GM19351 (cell line): ENCODE data around the gene PRDM13.
"Not testable (repeated sequence)": the region's sequence is repeated elsewhere in the genome, so short reads cannot be mapped to it uniquely, and the experiment has no call there.

Experiments
- ATAC-seq: cut with Tn5 transposase; IDR thresholded peaks from one replicate; pipeline ENCODE4 v1.9.1; 2021; ENCODE audit warnings: mild to moderate bottlenecking, moderate library complexity; ENCODE audit not compliant: unreplicated experiment

The PRDM13 gene

DNA sequence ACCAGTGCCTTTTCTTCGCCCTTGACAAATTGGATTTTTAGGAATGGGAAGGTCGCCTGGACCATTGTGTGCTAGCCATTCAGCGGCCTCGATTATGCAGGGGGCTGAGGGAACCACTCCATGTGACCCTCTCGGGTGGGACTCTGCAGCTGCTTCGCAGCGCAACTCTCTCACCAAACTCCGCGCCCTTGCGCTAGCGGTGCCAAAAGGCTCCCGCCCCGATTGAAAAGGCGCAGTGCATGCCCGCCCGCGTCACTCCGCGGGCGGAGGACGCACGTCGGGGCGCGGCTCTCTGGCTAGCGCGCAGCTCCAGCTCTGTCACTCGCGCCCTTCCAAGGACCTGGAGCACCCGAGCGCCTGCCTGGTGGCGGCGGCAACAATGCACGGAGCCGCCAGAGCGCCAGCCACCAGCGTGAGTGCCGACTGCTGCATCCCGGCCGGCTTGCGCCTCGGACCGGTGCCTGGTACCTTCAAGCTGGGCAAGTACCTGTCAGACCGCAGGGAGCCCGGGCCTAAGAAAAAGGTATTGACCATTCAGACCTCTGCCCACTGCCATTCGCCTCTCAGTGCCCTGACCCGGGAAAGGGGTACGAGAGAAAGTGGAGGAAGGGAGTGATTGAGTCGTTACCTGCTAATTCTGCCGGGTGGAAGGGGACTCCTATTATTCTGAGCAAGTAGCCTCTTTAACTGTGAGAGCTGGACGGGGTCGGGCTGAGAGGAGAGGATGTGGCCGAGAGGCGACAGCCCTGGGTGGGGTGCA, at the start of gene PRDM13:
Gene PRDM13, plus strand, starts transcription at position 178 of the 760 bp plus-strand sequence. Its CDS starts 202 bp downstream, at position 380.
- no peak for ATAC-seq

DNA sequence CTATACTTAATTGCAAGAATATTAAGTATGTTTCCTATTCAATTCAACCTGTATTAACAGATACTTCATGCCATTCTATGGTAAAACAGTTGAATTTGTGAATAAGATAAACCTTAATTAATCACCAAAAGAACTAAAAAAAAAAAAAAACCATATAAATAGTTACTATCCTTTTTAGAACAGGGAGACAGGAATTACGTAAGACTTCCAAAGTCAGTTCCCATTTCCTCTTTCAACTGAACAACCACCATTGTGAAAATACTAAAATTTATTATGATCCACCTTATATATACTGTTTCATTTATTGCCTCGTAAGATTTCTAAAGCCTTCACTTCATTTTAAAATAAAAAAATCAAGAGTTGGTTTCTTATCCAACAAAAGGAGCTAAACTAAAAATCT, 47.6 kb upstream of the PRDM13 start:
- ATAC-seq = no peak

DNA sequence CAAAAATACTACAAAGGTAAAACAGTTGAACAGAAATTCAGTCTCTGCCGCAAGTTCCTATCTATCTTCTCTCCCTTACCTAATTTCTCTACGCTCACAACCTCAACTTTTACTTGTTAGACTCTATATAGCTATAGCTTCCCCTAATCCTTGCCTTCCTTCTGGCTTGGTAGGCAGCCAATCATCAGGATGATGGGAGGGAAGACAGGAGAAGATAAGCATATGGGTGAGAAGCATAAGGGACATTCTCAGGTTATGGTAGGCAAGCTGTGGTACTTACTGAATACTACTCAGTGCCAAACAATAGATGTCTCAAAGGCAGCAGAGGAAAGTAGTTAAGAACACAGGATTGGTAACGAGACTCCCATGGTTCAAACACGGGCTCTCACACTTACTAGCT, 46.0 kb upstream of the PRDM13 start:
- no peak for ATAC-seq

DNA sequence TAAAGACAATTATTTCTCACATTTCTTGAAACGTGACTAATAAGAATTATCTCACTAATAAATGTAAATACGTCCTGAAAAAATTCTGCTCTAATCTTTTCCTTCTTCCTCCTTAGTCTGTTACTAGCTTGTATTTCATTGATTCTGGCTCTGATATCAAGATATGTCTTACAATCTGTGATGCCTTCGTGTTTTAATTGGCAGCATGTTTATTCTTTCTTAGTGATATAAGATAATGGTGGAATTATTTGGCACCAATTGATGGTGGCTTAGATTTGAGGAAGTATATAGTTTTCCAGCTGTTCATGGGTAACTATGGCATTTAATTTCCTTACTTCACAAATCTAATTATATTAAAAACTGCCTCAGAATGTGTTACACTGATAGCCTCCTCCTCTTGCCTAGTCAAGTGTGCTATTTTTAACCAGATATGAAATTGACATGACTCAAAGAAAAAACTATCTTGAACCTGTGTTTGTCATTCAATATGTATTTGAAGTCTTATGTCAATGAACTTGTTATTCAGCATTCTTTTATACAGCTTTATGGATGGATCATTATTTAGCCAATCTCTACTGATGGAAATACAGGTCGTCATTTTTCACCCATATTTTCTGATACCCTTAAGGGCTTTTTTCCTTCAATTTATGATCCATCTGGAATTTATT, 43.4 kb upstream of the PRDM13 start:
- ATAC-seq = no peak

DNA sequence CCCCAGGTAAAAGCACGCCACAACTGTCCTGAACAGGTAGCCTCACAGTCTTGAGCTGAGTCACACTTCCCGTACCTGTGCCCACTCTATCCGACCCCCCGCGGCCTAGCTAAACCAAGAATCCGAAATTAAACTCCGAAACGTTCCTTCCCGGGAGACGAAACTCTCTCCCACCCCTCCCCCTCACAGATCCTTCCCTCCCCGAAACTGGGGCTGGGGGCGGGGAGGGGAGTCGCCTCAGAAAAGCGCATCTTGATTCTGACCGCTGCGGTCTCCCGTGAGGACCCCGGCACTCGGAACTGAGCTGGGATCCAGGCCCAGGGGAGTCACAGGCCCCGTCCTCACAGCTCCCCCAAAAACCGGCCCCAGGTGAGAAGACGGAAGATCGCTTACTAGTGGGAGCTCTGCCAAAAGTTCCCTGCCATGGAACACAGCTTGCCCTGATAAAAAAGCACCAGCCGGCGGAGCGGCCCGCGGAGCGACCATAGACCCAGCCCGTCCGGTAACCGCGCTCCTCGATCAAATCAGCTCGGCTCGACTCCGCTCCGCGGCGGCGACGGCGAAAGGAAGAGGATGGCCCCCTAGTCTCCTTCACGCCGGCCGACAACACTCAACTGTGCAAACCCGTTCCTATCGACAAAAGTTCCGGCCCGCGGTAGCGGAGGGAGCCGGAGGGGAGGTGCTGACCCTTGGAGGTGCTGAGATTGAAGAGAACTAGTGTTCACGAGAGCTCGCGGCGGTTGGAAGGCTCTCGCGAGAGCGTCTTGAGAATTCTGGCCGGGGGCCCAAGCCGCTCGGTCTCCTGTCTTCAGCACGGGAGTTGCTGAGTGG, 38.3 kb upstream of the PRDM13 start, which contains the start of gene CCNC:
Gene CCNC, minus strand, starts transcription at position 558 of the 831 bp plus-strand sequence. Its CDS starts 133 bp downstream, at position 425.
- peak; percentile 96 for ATAC-seq

DNA sequence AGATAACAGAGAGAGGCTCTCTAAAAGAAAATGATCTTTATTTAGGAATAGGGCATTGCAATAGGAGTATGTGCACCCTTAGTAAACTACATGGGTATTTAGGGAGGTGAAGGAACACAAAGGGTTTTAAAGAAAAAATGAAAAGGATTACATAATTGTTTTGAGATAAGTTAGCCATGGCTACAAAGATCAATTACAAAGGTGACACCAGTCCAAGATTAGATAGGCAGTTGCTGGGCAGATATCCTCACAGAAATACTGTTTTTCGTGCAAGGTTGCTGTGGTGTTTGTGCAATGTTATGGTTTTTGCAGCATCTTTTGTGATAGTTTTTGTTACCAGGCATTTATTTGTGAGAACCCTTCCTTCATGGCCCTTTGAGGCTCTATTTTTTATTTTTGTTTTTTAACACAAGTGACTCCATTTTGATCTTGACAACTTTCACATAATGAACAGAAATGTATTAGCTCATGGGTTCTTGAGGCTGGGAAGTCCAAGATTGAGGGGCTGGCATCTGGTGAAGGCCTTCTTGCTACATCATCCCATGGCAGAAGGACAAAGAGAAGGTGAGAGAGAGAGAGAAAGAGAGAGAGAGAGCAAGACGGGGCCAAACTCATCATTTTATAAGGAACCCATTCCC, 32.5 kb upstream of the PRDM13 start:
- ATAC-seq = no peak

DNA sequence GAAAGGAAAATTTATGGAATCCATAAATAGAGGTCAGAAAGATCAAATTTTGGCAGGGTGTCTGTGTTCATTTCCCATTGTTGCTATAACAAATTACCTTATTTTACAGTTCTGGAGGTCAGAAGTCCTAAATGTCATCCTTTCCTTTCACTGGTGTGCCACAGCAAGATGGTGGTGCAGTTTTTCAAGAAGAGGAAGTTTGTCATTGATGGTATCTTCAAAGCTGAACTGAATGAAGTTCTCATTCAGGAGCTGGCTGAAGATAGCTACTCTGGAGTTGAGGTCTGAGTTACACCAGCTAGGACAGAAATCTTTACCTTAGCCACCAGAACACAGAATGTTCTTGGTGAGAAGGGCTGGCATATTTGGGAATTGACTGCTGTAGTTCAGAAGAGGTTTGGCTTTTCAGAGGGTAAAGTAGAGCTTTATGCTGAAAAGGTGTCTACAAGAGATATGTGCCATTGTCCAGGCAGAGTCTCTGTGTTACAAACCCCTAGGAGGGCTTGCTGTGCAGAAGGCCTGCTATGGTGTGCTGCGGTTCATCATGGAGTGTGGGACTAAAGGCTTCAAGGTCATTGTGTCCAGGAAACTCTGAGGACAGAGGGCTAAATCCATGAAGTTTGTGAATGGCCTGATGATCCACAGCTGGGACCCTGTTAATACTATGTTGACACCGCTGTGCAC, 30.9 kb upstream of the PRDM13 start:
- no peak for ATAC-seq

DNA sequence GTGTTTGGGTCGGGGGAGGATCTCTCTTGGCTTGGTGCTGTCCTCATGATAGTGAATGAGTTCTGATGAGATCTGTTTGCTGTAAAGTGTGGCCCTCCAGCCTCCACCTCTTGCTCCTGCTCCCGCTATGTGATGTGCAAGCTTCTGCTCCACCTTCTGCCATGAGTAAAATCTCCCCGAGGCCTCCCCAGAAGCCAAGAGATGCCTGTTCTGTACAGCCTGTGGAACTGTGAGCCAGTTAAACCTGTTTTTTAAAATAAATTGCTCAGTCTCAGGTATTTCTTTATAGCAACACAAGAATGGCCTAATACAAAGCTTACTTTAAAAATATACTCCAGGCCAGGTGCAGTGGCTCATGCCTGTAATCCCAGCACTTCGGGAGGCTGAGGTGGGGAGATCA, 26.9 kb upstream of the PRDM13 start:
- ATAC-seq = no peak

DNA sequence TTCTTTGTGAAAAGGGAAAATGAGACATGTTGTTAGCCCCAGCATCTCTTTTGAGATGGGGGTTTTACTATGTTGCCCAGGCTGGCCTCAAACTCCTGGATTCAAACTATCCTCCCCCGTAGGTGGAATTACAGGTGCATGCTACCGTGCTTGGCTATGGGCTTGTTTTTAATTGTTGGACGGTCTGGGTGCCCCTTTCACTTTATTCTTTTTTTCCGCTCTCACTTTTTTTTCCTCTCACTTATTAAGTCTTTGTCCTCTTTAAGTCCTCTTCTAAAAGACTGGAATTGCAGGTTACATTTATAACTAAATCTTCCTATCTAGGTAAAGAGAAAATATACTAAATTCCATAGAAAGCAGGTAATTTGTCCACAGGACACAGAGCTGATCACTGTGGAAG, 18.8 kb upstream of the PRDM13 start:
- ATAC-seq = no peak

DNA sequence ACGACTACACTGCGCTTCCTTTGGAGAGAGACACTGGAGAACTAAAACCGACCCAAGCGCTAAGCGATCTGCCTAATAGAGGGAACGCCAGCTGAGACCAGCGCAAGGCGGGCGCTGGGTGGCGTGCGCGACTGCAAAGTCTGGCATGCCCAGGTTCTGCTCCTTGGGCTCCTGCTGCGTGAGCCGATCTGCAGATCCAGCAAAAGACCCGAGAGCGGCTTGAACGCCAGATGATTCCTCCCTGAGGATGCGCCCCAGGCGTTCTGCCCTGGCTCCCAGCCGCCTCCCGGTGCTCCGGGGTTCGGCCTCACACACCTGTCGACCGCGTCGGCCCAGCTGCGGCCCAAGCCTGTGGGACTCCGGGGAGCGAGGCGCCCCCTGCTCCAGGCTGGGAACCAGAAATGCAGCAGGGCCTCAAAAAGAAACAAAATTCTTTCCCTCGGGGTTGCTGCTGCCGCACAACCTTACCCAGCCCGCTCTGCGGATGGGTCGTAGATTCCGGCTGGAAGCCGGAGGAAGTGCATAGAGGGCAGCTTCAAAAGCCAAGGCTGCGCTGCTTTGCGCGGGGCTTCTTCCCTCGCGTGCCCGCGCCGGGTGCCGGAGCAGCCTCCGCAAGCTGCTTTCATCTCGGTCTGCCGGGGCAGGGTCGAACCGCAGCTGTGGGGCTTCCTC, 17.9 kb upstream of the PRDM13 start:
- peak; percentile 90 for ATAC-seq

DNA sequence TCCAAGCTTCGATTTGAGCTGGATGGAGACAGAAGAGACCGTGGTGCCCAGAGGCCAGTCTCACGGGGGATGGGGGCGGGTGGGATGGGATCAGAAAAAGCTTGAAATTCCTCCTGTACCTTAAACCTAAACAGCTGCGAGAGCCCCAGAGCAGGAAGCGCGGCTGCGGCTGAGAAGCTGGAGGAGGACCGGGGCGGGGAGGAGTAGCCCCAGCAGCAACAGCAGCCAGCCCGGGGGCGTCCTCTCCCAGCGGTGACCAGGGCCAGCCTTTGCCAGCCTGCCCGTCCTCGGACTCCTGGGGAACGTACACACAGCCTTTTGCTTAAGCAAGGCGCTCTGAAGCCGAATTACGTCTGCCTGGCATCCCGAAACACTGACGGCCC, 17.4 kb upstream of the PRDM13 start:
- ATAC-seq = peak; percentile 33

DNA sequence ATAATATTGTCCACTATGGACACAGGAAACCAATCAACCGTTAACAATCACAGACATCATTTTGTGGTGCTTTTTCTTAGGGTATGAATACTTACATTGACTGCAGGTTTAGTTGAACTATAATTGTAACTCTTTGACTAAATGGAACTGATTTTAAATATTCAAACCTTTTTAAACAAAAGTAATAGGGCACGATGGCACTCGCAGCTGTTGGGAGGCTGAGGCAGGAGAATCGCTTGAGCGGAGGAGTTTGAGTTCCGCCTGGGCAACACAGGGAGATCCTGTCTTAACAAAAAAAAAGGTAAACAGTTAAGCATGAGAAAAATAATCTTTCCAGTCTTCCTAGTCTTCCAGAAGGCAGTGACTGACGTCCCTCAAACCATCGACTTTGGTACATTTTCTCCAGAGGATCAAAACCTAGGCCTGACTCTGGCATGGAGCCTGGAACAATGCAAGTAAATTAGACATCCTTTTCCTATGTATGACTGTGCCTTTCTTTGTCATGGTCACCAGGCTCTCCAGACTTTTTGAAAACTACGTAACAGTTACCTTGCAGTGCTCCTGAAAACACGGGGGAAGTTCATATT, 16.6 kb upstream of the PRDM13 start:
- no peak for ATAC-seq

DNA sequence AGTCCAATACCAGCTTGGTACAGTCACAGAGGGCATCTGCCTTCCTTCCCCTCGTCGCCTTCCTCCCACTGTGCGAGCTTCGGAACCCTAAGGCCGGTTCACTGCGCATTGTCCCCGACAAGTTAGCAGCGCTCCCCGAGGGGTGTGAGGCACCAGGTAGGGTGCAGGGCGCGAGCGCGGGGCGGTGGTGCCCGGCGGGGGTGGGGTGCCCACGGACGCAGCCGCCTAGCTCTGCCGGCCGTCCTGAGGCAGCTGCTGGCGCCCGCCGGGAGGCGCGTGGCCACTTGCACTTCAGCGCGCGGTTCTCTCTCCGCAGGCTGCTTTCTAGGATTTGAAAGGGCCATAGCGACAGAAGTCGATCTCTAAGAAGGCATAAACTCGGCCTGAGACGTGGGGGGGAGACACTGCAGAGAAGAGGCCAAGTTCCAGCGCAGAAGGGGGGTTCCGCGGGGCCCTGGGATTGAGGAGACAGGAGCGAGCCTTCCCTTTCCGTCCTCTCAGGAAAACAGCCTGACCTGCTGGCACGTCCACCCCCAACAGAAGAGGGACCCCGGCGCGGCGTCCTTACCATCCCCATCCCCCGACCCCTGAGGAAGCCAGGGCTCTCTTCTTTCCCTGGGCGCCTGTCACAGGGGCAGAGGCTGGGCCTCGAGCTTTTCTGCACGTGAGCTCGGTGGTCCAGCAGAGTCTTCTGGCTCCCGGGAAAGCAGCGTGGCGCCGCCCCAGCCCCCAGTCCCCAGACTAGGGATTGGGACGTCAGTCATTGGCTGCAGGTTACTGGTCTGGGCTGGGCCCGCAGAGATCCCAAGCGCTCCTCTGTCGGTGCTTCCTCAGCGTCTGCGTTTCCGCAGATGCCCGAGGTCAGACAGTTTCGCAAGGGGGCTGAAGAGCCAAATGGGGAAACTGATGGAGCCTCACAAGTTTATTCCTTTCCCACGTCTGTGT, 15.6 kb upstream of the PRDM13 start:
- ATAC-seq = no peak

DNA sequence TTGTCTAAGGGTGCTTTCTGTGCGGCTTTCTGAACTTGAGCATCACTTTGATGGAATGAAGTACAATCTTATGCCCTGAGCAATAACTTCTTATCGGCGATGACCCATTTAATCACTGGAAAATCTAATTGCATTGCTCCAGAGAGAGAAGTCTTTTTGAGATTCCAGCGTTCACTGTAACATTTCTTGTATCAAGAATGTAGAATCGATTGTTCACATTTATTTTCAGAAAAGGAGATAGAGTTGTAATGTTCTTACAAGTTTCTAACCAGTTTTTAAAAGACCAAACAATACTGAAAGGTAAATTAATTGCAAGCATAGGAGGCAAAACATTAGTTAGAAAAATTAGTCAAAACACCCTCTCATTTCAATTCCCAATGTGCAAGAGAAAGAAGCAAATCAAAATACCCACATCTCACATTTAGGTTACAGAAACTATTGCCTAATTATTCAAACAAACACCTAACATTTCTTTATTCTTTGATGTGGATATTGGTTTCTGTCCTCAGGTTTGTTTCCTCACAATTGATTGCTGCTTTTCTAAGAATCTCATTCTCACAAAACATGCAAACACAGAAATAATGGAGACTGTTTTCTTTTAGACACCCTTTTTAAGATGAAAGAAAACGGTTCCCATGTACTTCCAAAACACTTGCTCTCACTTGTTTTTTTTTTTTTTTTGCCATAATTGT, 14.8 kb upstream of the PRDM13 start:
- ATAC-seq = no peak

DNA sequence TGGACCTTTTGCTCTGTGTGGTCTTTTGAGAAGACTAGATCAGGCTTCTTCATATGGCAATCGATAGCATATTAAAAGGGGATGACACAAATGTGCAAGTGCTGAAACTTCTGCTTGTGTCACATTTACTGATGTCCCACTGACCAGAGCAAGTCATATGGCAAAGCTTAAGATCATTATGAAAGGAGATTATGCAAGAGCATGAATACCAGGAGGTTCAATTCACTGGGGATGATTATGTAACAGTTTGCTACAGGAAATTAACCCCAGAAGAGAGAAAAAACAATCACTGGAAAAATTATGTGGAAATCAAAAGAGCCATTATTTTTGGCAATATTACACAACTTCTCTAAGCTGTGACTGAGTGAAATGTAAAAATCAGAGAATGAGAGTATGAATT, 13.7 kb upstream of the PRDM13 start:
- no peak for ATAC-seq

DNA sequence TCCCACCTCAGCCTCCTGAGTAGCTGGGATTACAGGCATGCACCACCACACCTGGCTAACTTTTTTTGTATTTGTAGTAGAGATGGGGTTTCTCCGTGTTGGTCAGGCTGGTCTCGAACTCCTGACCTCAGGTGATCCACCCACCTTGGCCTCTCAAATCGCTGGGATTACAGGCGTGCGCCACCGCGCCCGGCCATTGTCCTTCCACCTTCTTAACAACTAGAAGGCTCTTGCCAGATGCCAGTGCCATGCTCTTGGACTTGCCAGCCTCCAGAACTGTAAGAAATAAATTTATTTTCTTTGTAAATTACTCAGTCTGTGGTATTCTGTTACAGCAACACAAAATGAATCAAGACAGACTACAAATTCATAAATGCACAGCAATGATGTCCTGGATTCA, 11.9 kb upstream of the PRDM13 start:
- ATAC-seq = not testable (repeated sequence)

DNA sequence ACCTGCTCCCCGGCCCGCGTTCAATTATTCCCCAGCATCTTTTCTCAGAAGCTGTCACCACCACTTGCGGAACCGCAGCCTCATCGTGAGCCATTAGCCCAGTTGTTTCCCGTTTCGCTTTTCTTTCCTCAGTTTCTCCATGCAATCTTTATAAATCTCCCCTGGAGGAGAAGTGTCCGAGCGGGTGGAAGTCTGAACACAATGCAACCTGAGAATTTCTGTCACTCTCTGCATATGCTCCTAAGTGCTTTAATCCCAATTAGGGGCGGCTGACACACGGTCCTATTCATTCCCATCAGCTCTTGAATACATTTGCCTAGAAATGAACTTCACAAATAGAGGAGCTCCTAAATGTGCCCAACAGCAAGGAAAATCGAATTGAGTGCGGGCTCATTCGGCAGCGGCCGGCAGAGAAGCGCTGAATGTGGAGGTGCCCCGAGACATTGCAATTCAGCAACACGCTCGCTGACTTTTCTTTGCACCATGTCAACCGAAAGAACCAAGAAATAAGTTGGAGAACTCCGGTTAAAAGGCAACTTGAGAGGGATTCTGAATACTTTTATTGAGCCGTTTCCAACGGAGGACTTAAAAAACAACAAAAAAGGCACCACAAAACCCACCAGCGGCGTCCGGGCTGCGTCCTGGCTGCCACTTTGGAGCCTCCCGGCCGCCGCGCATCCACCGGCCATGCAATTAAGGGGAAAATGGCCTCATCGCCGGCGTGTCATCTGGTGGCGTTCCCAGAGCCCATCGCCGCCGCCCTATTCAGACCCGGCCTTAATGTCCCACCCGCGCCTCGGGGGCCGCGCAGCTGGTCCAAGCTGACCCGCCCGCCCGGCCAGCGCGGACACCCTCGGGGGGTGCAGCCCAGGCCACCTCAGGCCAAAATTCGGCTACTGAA, 3.9 kb upstream of the PRDM13 start:
- ATAC-seq = peak; percentile 6
